T-helper 1 cell treated with Interleukin-12 subunit alpha and Interleukin-12 subunit beta and Interleukin-4 antibody, amounts not matched to agents 30 ng/mL and 1 ng/mL, for 36 hours (primary cell): ENCODE measurements around the gene OR52E4. TPM values are rescaled to one million over a fixed set of nuclear protein-coding genes. Genes with fewer than 3 reads are reported as not detected.

Source experiments
- intact Hi-C: fragments of 100-400 bp; cut with micrococcal nuclease; formaldehyde crosslinking; loops from one replicate; pipeline ENCODE4 v1.15.1; 2024
- total RNA-seq: library from RNA; stranded (reverse); gene quantifications from 2 replicates; pipeline ENCODE4 v1.2.3, GENCODE V29; 2022

The OR52E4 gene
- total RNA-seq: not detected in 2 replicates

DNA sequence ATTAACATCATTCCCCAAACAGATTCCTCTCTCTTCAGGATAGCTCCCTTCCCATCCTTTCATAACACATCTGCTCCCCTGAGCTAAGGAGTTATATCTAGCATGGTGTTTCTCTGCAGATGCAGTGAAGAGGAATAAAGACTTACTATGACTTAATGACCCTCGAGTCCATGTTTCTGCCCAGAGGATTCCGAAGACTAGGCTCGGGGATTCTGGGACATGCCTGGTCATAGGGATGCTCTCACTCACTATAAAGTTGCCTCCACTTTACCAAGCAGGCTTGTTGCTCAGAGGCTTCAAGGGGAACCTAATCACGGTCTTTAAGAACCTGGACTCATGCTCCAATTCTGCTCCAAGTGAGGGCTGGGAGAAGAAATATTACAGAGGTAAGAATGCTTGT, at the start of gene OR52E4:
OR52E4 (plus strand) TSS at position 301 of the 400 bp plus-strand sequence. CDS start 3,664 bp downstream, outside the sequence.
- intact Hi-C loops: no loop called here

GRCh38 chr11:5831196-5831829, 49.1 kb upstream of the OR52E4 start:
- intact Hi-C loops: no loop called here

GRCh38 chr11:5833446-5833845, 47.0 kb upstream of the OR52E4 start:
- intact Hi-C loops: no loop called here

DNA sequence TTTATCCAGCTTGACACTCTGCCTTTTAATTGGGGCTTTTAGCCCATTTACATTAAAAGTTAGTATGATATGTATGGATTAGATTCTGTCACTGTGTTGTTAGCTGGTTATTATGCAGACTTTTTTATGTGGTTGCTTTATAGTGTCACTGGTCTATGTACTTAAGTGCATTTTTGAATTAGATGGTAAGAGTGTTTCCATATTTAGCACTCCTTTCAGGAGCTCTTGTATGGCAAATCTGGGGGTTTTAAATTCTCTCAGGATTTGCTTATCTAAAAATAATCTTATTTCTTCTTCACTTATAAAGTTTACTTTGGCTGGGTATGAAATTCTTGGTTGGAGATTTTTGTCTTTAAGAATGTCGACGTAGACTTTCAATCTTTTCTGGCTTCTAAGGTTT, 42.7 kb upstream of the OR52E4 start:
- intact Hi-C loops: no loop called here

- intact Hi-C loops: no loop called here
Measured at GRCh38 chr11:5841797-5842196, 38.6 kb upstream of the OR52E4 start, which contains the start of gene OR52E6. OR52E6 (minus strand) TSS chr11:5841897; CDS start chr11:5841897, 0 bp downstream.

- intact Hi-C loops: no loop called here
Measured at GRCh38 chr11:5846701-5847100, 33.7 kb upstream of the OR52E4 start.

- intact Hi-C loops: no loop called here
Measured at GRCh38 chr11:5847711-5848110, 32.7 kb upstream of the OR52E4 start.

GRCh38 chr11:5851002-5851401, 29.4 kb upstream of the OR52E4 start:
- intact Hi-C loops: no loop called here

DNA sequence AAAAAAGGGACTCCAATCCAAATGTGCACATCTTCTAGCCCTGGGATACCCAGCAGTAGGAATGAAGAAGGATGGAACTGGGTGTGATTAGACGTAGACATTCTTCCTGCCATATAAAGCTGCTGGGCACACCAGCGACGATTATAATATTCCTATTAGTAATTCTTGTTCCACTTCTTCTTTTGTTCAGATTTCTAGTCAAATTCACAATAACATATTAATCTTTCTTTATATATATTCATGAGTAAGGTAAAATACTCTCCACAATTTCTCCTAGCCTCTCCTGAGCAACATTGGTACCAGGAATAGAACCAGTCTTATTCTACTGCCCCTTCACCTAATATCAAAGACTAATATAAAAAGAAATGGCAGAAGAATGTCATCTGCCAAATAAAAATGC, 22.8 kb upstream of the OR52E4 start, which contains the start of gene OR52E8:
OR52E8 (minus strand) TSS at position 101 of the 400 bp plus-strand sequence; CDS start at position 101, 0 bp downstream.
- intact Hi-C loops: no loop called here

GRCh38 chr11:5865826-5866225, 14.6 kb upstream of the OR52E4 start:
- intact Hi-C loops: no loop called here

- intact Hi-C loops: no loop called here
Measured at GRCh38 chr11:5878564-5878963, 1.9 kb upstream of the OR52E4 start.

DNA sequence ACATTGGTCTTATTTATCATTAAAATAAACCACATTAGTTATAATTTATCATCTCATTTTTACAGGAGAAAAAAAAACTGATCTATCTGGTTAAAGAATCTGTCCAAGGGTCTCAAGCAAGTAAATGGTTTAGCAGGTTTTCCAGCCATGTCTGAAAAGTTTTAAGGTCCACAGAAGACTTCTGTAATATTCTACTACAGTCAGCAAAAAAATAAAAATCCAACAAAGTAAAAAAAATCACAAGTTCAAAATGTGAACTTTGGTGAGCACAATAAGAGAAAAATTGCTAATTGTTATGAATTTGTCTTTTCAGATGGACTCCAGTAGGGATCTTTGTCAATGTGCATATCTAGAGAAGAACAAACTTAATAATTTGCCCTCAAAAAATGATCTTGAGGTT, 1.3 kb downstream of the OR52E4 start:
- intact Hi-C loops: no loop called here

DNA sequence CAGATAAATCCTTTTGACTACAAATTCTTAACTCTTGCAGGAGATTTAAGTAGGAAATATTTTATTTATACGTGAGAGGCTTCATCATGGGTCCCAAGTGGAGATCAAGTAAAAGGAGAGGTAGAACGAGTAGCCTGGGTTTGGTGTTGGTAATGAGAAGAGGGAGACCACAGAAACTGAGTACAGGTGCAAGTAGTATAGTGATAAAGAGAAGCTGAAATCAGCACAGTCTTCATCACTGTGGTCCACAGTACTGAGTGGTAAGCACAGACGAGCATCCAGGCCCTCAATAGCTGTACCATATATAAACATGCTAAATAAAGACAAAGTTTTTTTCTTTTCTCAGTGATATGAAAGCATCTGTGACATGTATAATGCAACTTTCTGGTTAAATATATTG, 6.7 kb downstream of the OR52E4 start:
- intact Hi-C loops: no loop called here

- intact Hi-C loops: no loop called here
Measured at GRCh38 chr11:5887661-5888060, 7.2 kb downstream of the OR52E4 start.

DNA sequence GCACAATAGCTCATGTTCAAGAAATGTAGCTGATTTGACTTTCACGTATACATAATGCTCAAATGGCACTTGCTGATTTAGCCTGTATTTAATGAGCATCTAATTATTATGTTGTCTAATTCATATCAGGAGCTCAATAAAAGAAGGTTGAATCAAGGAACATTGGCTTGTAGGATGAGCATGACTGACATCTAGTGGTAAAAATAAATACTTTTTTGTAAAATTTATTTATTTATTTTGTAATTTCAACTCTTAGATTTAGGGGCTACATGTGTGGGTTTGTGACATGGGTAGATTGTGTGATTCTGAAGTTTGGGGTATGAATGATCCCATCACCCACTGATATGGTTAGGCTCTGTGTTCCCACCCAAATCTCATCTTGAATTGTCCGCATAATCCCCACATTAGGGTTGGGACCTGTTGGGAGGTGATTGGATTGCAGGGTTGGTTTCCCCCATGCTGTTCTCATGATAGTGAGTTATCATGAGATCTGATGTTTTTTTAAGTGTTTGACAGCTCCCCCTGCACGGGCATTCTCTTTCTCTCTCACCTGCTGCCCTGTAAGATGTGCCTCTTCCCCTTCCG, 10.9 kb downstream of the OR52E4 start:
- intact Hi-C loops: loop anchor here (1.0 to 5.0 kb wide), 4 partner anchors 83 to 767 kb away; partner anchors contain the start of gene OR52N2

DNA sequence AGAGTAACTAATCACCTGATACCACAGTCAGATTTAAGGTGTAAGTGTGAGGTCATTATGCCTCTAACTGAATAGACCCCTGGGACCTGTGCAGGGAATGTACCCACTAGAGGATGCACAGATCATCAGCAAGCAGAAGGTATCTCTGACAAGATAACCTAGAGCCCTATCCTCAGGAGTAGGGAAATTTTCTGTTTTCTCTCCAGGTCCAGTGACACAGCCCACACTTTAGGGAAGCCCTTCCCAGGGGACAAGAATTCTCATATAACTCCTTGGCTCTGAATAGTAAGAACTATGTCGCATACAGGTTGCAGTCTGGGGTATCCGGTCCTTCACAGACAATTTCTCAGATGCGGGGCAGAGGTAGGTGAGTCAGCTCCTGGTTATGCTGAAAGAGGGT, 12.5 kb downstream of the OR52E4 start, which contains the start of gene OR52E5:
OR52E5 (plus strand) TSS at position 301 of the 400 bp plus-strand sequence. CDS start 7,569 bp downstream, outside the sequence.
- intact Hi-C loops: loop anchor here (5.0 kb wide), 1 partner anchor 291 kb away; no protein-coding TSS in a partner anchor

DNA sequence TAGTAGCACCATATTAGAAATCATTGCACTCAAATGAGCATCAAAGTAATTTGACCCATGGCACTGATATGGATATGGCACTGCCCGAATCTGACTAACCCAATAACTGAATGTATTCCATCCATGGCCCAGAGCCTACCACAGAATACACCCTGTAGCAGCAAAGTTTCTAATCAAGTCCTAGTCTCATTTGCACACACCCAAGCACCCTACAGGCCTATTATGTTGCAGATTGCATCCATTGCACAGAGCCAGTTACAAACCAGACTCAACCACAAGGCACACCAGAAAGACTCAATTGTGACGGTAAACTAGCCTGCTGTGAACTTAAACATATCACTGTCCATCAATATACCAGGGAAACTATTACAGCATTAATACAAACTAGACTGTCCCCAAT, 19.1 kb downstream of the OR52E4 start:
- intact Hi-C loops: no loop called here

DNA sequence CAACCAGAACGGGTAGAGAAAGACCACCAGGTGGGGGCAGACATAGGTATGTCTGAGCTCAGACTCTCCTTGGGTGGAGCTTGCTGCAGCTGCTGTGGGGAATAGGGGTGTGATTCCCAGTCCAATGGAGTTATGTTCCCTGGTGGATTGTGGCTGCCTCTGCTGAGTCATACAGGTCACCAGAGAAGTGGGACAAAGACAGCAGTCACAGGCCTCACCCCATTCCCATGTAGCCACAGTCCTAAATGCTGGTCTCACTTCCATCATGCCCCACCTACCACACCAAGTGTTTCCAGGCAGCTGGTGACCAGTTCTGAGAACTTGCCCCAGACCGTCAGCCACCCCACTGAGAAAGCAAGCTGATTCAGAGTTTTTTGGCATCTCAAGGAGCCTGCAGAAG, 30.1 kb downstream of the OR52E4 start:
- intact Hi-C loops: no loop called here

GRCh38 chr11:5922749-5923426, 42.5 kb downstream of the OR52E4 start:
- intact Hi-C loops: no loop called here

DNA sequence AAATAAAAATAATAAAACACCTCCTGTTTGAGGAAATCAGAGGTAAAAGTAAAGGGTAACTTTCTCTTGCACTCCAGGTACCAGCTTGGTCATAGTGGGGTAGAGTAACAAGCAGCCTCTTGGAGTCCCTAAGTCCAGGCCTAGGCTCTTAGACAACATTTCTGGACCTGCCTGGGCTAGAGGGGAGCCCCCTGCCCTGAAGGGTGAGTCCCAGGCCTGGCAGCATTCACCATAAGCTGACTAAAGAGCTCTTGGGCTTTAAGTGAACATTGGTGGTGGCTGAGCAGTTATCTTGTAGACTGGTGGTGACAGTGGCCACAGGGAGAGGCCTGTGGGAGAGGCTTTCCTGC, 43.0 kb downstream of the OR52E4 start:
- intact Hi-C loops: no loop called here

GRCh38 chr11:5923794-5924193, 43.4 kb downstream of the OR52E4 start:
- intact Hi-C loops: no loop called here

DNA sequence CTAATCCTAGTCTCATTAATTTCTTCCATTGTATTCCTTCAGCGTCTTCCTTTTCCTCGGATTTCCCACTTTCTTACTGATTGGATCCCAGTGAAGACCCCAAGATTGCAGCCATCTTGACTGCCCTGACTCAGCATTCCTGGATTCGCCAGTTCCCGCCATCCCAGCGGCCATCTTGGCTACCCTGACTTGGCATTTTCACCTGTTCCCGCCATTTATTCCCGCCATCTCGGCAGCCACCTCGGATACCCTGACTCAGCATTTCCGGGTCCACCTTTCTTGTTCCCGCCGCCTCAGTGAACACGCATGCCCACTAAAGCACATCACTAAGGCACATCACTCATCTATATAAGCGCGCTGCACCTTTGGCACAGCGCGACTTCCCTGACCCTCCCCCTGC, 47.8 kb downstream of the OR52E4 start:
- intact Hi-C loops: no loop called here
